GM18873 (cell line): ENCODE results near the gene OR10A5.
"Not testable (repeated sequence)": the region's sequence is repeated elsewhere in the genome, so short reads cannot be mapped to it uniquely, and the experiment has no call there.

Experiments used
- ATAC-seq: cut with Tn5 transposase; IDR thresholded peaks from one replicate; pipeline ENCODE4 v1.9.1; 2021; ENCODE audit warnings: mild to moderate bottlenecking, moderate library complexity, moderate number of reproducible peaks; ENCODE audit not compliant: unreplicated experiment, low FRiP score

Gene OR10A5

GRCh38 chr11:6845383-6845782, at the start of gene OR10A5:
OR10A5 (plus strand) TSS chr11:6845683; CDS start chr11:6845683, 0 bp downstream.
- ATAC-seq = no peak

DNA sequence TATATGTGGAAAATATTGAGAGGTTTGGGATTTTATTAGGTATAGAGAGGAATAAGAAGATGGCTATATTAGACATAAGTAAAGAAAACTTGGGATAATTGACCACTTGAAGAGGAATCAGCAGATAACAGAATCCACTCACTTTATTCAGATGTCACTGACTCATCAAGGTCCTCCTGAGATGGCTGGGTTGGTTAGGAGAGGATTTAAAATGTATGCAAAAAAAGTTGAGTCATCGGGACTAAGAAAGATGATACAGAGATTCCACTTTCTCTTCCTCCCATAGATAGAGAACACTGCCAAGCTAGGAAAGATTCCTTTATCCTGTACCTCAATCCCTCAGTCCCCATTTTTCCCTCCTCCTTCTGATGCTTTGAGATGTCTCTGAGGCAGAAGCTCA, 46.1 kb upstream of the OR10A5 start, which contains the start of gene OR6A2:
Gene OR6A2 (minus strand): TSS at position 288 of the 400 bp plus-strand sequence. CDS start 3,981 bp downstream, outside the sequence.
- no peak for ATAC-seq

DNA sequence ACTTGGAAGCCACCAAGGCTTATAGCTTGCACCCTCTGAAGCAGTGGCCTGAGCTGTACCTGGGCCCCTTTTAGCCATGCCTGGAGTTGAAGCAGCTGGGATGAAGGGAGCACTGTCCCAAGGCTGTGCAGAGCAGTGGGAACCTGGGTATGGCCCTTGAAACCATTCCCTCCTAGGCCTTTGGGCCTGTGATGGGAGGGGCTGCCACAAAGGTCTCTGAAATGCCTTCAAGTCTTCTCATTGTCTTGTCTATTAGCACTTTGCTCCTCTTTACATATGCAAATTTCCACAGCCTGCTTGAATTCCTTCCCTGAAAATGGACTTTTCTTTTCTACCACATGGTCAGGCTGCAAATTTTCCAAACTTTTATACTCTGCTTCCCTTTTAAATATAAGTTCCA, 44.4 kb upstream of the OR10A5 start:
- not testable (repeated sequence) for ATAC-seq

DNA sequence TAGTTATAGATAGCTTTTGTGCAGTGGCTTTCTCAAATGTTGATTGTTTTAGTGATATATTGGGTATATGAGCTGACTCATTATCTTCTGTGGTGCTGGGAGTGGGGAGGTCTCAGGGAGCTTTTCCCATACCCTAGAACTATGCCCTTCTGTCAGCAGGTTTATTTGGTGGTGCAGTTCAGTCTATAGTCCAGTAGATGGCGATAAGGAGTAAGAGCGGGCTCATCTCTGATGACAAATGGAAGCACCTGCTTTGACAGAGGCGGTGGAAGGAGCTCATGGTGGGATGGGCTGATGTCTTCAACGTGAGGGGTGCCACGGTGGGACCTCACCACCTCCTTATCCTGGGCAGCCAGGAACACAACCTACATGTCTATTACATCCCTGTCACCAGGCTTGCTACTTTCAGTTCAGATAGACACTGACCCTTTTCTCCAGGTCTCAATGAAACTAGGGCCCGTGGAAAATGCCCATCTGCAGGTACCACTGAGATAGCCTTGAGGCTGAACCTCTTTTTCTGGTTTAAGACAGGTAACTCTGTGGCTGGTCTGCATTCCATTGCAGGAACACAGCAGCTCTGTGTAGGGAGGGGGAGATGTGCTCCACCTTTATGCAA, 33.0 kb upstream of the OR10A5 start:
- no peak for ATAC-seq

DNA sequence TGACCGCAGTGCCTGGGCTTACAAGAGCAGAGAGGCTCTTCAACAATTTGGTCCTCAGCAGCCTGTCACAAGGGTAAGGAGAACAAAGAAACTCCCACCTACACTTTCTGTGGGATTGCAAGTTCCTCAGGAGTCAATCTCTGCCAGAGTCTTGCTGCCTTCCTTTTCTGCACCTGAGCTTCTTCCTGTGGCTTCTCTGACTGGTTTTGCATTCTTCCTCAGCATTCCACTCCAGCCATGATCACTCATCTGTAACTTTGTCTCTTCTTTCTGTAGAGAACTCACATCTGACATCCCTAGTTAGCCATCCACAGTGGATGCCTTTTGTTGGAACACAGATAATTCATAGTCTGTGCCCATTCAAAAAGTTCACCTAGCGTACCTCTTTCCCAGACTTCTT, 31.8 kb upstream of the OR10A5 start:
- no peak for ATAC-seq

DNA sequence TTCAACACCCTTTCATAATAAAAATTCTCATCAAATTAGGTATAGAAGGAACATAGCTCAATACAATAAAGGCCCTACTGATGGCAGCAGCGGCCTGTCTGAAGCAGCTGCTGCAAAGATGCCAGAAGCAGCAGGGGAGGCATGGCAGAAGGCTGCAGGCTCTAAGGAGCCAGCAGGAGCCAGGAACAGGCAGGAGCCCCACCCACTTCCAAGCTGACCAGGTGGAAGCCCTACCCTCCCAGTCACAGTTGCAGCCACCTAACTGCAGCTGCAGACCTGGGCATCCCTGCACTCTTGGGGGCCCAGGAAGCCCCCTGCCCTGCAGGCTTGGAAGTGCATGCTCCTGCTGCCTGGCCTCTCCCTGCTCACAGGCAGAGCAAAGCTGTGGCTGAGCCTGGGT, 27.8 kb upstream of the OR10A5 start:
- no peak for ATAC-seq

GRCh38 chr11:6818967-6819366, 26.5 kb upstream of the OR10A5 start:
- no peak for ATAC-seq

DNA sequence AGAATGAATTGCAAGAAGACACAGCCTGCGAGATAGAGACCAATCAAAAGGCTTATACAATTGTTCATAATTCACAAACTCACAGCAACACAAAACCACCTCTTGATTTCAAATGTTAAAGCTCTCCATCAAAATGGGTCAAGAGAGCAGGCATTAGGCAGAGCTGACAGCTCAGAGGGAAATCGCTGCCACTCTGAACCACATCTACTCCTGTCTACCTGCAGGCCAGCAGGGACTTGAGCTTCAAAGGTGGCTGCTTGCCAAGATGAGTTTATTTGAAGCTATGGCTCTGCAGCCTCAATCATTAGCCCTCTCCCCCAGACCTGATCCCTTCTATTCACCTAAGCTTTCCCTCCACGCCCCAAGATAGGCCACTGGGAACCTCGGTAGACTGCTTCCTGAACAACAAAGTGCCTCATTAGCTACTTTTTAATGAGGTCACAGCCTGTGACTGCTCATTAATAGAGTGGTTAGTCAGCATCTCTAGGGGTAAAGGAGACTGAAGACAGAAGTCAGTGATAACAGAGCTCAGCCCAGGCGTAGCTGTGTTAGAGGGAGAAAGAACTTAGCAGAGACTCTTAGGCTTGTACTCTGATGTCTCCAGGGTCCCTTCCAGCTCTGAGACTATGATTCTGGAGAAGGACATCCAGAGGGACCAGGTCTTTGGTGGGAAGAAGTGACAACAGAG, 21.2 kb upstream of the OR10A5 start:
- ATAC-seq = no peak

- ATAC-seq = no peak
Measured at GRCh38 chr11:6825231-6825744, 20.2 kb upstream of the OR10A5 start.

DNA sequence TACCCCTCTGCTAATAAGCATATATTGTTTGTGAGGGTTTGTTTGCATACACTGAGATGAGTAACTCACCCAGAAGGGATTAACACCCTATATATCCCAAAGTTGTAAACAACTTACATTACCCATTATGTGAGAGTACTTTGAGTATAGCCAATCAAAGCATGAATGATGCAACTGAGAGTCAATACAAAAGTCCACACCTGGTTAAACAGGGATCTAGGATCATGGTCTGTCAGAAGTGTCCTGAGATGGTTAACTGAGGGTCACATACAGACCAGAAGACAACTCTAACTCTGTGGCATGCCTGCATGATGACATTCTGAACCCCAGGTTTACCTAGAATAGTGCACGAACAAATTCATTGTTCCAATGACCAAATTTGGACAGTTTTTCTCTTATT, 17.4 kb upstream of the OR10A5 start:
- no peak for ATAC-seq

- ATAC-seq = no peak
Measured at GRCh38 chr11:6833356-6833755, 12.1 kb upstream of the OR10A5 start.

- no peak for ATAC-seq
Measured at GRCh38 chr11:6834021-6834420, 11.5 kb upstream of the OR10A5 start.

DNA sequence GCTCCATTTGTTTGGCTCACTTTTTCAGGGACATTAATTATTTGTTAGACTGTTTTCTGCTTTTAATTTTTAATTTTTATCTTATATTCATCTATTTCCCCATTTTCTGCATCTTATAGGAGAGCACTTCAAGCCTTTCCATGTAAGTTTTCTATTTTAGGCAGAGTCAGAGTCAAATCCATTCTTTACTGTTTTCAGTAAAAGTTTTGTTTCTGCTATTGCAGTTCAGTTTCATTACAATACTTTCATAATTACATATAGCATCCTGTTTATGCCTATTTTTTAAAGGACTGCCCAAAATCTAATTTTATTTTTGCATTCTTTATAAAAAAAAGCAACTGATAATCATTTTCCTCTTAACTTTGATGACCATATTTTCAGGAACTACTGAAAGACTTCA, 3.8 kb upstream of the OR10A5 start:
- ATAC-seq = no peak

- no peak for ATAC-seq
Measured at GRCh38 chr11:6843670-6844069, 1.8 kb upstream of the OR10A5 start.

GRCh38 chr11:6844356-6844755, 1.1 kb upstream of the OR10A5 start:
- ATAC-seq = no peak

DNA sequence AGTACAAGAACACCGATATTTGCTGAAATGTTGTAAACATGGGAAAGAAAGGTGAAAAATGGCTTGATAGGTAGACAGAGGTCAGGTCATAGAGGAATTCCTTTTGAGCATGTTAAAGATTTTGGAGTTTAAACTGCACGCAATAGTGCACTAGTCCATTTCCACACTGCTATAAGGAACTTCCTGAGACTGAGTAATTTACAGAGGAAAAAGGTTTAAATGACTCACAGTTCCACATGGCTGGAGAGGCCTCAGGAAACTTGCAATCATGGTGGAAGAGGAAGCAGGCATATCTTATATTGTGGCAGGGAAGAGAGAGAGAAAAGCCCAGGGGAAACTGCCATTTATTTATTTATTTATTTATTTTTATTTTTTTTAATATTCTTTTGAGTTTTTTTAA, 5.0 kb downstream of the OR10A5 start:
- no peak for ATAC-seq

GRCh38 chr11:6854801-6855200, 9.3 kb downstream of the OR10A5 start:
- not testable (repeated sequence) for ATAC-seq

- no peak for ATAC-seq
Measured at GRCh38 chr11:6855971-6856541, 10.6 kb downstream of the OR10A5 start.

- no peak for ATAC-seq
Measured at GRCh38 chr11:6856871-6857270, 11.4 kb downstream of the OR10A5 start.

DNA sequence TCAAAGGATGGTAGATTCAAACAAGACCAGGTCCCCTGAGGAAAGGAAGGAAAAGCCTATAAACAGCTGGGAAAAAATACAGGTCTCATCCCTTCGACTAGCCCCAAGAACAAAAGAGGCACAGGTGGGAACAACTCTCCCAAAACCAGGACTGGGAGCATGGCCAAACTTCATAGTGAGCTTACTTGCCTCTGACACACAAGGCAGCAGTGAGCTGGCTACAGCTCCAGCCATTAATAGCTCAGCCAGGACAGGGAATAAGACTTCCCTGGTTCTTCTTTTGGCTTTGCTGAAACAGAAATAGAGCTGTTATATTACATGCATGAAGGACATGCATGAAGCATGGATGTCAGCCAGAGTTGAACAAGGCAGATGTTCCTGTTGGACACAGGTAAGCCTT, 17.5 kb downstream of the OR10A5 start, which contains the start of gene OR10A2:
Gene OR10A2 (plus strand): TSS at position 97 of the 400 bp plus-strand sequence. CDS start 6,698 bp downstream, outside the sequence.
- ATAC-seq = no peak

DNA sequence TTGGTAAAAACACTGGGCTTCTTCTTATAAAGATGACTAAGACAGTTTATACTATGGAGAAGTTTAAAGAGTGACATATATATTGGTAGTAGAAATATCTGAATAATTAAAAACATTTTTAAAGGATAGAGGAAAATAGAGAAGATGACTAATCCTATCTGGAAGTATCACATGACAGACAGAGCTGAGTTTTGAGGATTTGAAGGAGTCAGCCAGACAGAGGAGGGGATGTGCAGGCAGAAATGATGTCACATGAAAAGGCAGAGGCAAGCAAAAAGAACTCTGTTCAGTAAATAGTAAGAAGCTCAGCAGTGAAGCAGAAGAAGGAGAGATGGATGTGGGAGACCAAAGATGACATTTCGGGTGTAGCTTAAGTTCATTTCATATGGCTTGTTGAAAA, 19.0 kb downstream of the OR10A5 start:
- ATAC-seq = no peak
